Measurements from ENCODE around the gene RAB40B.

GRCh38 chr17:82697808-82698064 lies 762 bp downstream of the RAB40B start:
- TF ChIP-seq POLR2A (IDR thresholded peaks at IDR 0.05) (no peak), CTCF (IDR thresholded peaks at IDR 0.05) (no peak)
